ENCODE results near the gene TMEM86A. TPM values are rescaled to one million over a fixed set of nuclear protein-coding genes. Genes with fewer than 3 reads are reported as not detected.

TMEM86A gene
- total RNA-seq, 1 experiment from 2014 or later: 0.45 TPM

DNA sequence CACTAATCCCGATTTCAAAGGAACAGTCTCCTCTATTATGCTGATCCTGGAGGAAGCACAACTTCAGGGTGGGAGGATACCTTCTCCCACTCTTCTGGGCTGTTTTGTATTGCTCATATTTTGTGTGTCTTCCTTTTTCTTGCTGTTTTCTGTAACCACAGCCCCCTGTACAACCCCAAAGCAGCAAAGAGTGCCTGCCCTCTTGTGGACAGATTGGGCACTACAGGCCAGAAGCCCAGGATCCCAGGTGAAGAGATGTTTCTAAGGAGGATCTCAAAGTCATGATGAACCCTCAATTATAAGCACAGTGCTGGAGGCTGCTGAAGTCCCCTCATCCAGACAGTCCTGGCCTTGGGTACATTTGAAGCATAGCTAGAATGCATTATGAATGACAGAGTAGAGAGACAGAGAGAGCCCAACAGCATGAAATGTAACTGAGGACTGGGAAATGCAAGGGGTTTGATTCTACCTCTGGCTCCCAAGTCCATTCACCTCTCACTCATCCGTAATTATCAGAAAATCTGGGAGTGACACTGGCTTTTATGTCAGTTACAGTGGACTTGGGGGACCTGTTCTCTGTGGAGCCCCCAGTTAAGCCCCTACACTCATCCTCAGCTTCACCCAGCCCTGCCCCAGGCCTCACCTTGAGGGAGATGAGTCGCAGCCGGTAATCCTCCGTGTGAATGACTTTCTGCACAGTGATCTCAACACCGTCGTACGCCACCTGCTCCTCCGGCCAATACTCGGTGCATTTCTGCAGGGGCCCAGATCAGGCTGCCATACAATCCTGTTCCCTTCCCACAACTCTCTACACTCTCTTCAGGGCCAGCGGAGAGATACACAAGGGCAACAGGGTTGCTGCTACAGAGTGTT is 33.6 kb downstream of the TMEM86A start:
- no peaks in the 10 kb centered on the region for H3K9me2 ChIP-seq (replicated peaks; ENCODE audit: insufficient read depth, low read length)
- H3K4me3 ChIP-seq (ENCODE audit: low read length): no peak overlapping the region
- no peak overlapping the region for H2AFZ ChIP-seq (ENCODE audit: low read length)
- H4K20me1 ChIP-seq (ENCODE audit: insufficient read depth, low read depth, low read length): no peaks in the 10 kb centered on the region
- peaks cover 3% of the 10 kb centered on the region for H3K4me1 ChIP-seq (ENCODE audit: low read length)
- H3K27ac ChIP-seq (ENCODE audit: low read length): no peak overlapping the region
- no peaks in the 10 kb centered on the region for H3K36me3 ChIP-seq (ENCODE audit: insufficient read depth, low read length)
- no peak overlapping the region for H3K9ac ChIP-seq (ENCODE audit: low read length)
- no peaks in the 10 kb centered on the region for H3K27me3 ChIP-seq (ENCODE audit: low read length)
- DNase-seq: peak; percentile 82
- no peaks in the 10 kb centered on the region for H3K79me2 ChIP-seq (ENCODE audit: low read length)
- H3K4me2 ChIP-seq (ENCODE audit: low read depth, low read length, poor library complexity, severe bottlenecking): no peak overlapping the region
- no peaks in the 10 kb centered on the region for H3K9me3 ChIP-seq (ENCODE audit: low read length)

DNA sequence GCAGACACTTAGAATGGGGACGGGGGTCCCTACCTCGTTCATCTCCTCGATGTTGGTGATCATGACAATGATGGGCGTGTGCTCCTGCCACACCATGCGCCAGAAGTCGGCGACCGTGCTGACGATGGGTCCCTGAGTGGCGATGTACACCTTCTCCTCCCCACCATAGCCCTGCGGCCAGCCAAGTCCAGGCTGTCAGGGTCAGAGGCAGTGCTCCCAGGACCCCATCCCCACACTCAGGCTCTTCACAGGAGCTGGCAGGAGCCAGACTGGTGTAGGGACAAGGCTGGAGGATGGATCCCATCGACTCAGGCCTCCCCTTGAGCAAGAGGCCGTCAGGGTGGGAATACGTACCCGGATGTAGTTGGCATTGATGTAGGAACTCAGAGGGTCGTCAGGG is 34.6 kb downstream of the TMEM86A start:
- Histone ChIP-seq H4K20me1 (ENCODE audit: insufficient read depth, low read depth, low read length) (no peaks in the 10 kb centered on the region), H3K27ac (ENCODE audit: low read length) (no peak overlapping the region), H3K27me3 (ENCODE audit: low read length) (no peaks in the 10 kb centered on the region), H3K36me3 (ENCODE audit: insufficient read depth, low read length) (no peaks in the 10 kb centered on the region), H3K4me1 (ENCODE audit: low read length) (no peaks in the 10 kb centered on the region), H3K9me3 (ENCODE audit: low read length) (no peaks in the 10 kb centered on the region), H3K79me2 (ENCODE audit: low read length) (no peaks in the 10 kb centered on the region), H3K9me2 (replicated peaks; ENCODE audit: insufficient read depth, low read length) (no peaks in the 10 kb centered on the region), H2AFZ (ENCODE audit: low read length) (no peak overlapping the region), H3K9ac (ENCODE audit: low read length) (no peak overlapping the region), H3K4me3 (ENCODE audit: low read length) (no peak overlapping the region), H3K4me2 (ENCODE audit: low read depth, low read length, poor library complexity, severe bottlenecking) (no peak overlapping the region)
- no peak for DNase-seq

- no peaks in the 10 kb centered on the region for H3K27me3 ChIP-seq (ENCODE audit: low read length)
- H3K9ac ChIP-seq (ENCODE audit: low read length): no peak overlapping the region
- no peak overlapping the region for H3K4me3 ChIP-seq (ENCODE audit: low read length)
- H3K9me2 ChIP-seq (replicated peaks; ENCODE audit: insufficient read depth, low read length): no peaks in the 10 kb centered on the region
- no peaks in the 10 kb centered on the region for H3K79me2 ChIP-seq (ENCODE audit: low read length)
- H3K27ac ChIP-seq (ENCODE audit: low read length): no peak overlapping the region
- H3K9me3 ChIP-seq (ENCODE audit: low read length): no peaks in the 10 kb centered on the region
- H3K36me3 ChIP-seq (ENCODE audit: insufficient read depth, low read length): no peaks in the 10 kb centered on the region
- no peak for DNase-seq
- no peak overlapping the region for H2AFZ ChIP-seq (ENCODE audit: low read length)
- H3K4me1 ChIP-seq (ENCODE audit: low read length): no peaks in the 10 kb centered on the region
- H3K4me2 ChIP-seq (ENCODE audit: low read depth, low read length, poor library complexity, severe bottlenecking): no peak overlapping the region
- H4K20me1 ChIP-seq (ENCODE audit: insufficient read depth, low read depth, low read length): no peaks in the 10 kb centered on the region
Observed at GRCh38 chr11:18736590-18737148, 38.1 kb downstream of the TMEM86A start.

DNA sequence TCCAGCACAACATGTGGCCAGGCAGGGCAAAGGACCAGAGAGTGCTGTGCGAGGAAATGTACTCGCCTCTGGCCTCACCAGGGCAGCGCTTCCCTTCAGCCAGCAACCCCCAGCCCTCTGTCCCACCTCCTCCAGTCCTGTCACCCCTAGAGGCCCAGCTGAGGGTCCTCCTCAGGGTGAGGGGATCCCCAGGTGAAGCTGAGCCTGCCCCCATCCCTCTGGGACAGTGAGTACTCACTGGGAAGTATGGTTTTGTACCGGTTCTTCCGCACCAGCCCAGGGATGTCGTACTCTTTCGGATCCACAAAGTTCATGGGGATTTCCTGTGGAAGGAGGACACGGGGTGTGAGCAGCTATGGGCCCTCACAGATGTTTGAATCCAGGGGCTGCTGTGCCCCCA is 39.1 kb downstream of the TMEM86A start:
- Histone ChIP-seq H3K27me3 (ENCODE audit: low read length) (no peaks in the 10 kb centered on the region), H3K4me2 (ENCODE audit: low read depth, low read length, poor library complexity, severe bottlenecking) (no peak overlapping the region), H3K27ac (ENCODE audit: low read length) (no peak overlapping the region), H3K4me3 (ENCODE audit: low read length) (no peak overlapping the region), H3K9me3 (ENCODE audit: low read length) (no peaks in the 10 kb centered on the region), H3K9ac (ENCODE audit: low read length) (no peak overlapping the region), H3K79me2 (ENCODE audit: low read length) (no peaks in the 10 kb centered on the region), H3K4me1 (ENCODE audit: low read length) (no peaks in the 10 kb centered on the region), H4K20me1 (ENCODE audit: insufficient read depth, low read depth, low read length) (no peaks in the 10 kb centered on the region), H3K9me2 (replicated peaks; ENCODE audit: insufficient read depth, low read length) (no peaks in the 10 kb centered on the region), H3K36me3 (ENCODE audit: insufficient read depth, low read length) (no peaks in the 10 kb centered on the region), H2AFZ (ENCODE audit: low read length) (no peak overlapping the region)
- DNase-seq: no peak

DNA sequence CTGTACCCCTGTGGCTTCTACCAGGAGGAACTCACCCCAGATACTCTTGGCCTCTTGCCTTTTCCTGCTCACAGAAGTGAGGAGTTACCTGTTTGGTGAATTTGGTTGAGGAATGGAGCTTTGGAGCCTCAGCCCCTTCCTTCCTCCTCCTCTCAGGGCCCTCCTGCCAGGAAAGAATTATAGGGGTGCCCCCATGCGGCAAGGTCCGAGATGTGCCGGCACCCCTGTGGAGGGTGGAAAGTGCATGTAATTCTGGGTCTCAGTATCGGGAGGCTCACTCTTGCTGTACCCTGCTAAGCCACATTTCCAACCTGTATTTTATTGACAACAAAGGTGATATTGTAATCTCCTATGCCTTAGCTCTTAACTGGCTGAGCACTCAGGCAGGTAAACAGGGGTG is 41.1 kb downstream of the TMEM86A start:
- H3K4me3 ChIP-seq (ENCODE audit: low read length): no peak overlapping the region
- H2AFZ ChIP-seq (ENCODE audit: low read length): no peak overlapping the region
- no peak overlapping the region for H3K4me2 ChIP-seq (ENCODE audit: low read depth, low read length, poor library complexity, severe bottlenecking)
- H3K27ac ChIP-seq (ENCODE audit: low read length): no peak overlapping the region
- H3K9me3 ChIP-seq (ENCODE audit: low read length): no peaks in the 10 kb centered on the region
- no peaks in the 10 kb centered on the region for H3K36me3 ChIP-seq (ENCODE audit: insufficient read depth, low read length)
- H4K20me1 ChIP-seq (ENCODE audit: insufficient read depth, low read depth, low read length): no peaks in the 10 kb centered on the region
- H3K79me2 ChIP-seq (ENCODE audit: low read length): no peaks in the 10 kb centered on the region
- H3K4me1 ChIP-seq (ENCODE audit: low read length): no peaks in the 10 kb centered on the region
- H3K9ac ChIP-seq (ENCODE audit: low read length): no peak overlapping the region
- DNase-seq: peak; percentile 59
- H3K27me3 ChIP-seq (ENCODE audit: low read length): no peaks in the 10 kb centered on the region
- no peaks in the 10 kb centered on the region for H3K9me2 ChIP-seq (replicated peaks; ENCODE audit: insufficient read depth, low read length)

GRCh38 chr11:18741783-18742182 is 43.2 kb downstream of the TMEM86A start:
- H3K9me2 ChIP-seq (replicated peaks; ENCODE audit: insufficient read depth, low read length): no peaks in the 10 kb centered on the region
- H3K36me3 ChIP-seq (ENCODE audit: insufficient read depth, low read length): no peaks in the 10 kb centered on the region
- DNase-seq: no peak
- H3K27ac ChIP-seq (ENCODE audit: low read length): no peak overlapping the region
- no peaks in the 10 kb centered on the region for H3K9me3 ChIP-seq (ENCODE audit: low read length)
- no peak overlapping the region for H3K9ac ChIP-seq (ENCODE audit: low read length)
- H3K4me1 ChIP-seq (ENCODE audit: low read length): no peaks in the 10 kb centered on the region
- H3K27me3 ChIP-seq (ENCODE audit: low read length): no peaks in the 10 kb centered on the region
- no peak overlapping the region for H3K4me2 ChIP-seq (ENCODE audit: low read depth, low read length, poor library complexity, severe bottlenecking)
- H4K20me1 ChIP-seq (ENCODE audit: insufficient read depth, low read depth, low read length): no peaks in the 10 kb centered on the region
- no peaks in the 10 kb centered on the region for H3K79me2 ChIP-seq (ENCODE audit: low read length)
- no peak overlapping the region for H3K4me3 ChIP-seq (ENCODE audit: low read length)
- H2AFZ ChIP-seq (ENCODE audit: low read length): no peak overlapping the region

GRCh38 chr11:18743365-18743764 is 44.8 kb downstream of the TMEM86A start:
- H4K20me1 ChIP-seq (ENCODE audit: insufficient read depth, low read depth, low read length): no peaks in the 10 kb centered on the region
- DNase-seq: no peak
- H3K4me2 ChIP-seq (ENCODE audit: low read depth, low read length, poor library complexity, severe bottlenecking): no peak overlapping the region
- no peaks in the 10 kb centered on the region for H3K79me2 ChIP-seq (ENCODE audit: low read length)
- H3K27me3 ChIP-seq (ENCODE audit: low read length): no peaks in the 10 kb centered on the region
- no peak overlapping the region for H3K9ac ChIP-seq (ENCODE audit: low read length)
- no peaks in the 10 kb centered on the region for H3K9me2 ChIP-seq (replicated peaks; ENCODE audit: insufficient read depth, low read length)
- H3K4me1 ChIP-seq (ENCODE audit: low read length): no peaks in the 10 kb centered on the region
- no peaks in the 10 kb centered on the region for H3K36me3 ChIP-seq (ENCODE audit: insufficient read depth, low read length)
- no peak overlapping the region for H3K4me3 ChIP-seq (ENCODE audit: low read length)
- H3K9me3 ChIP-seq (ENCODE audit: low read length): no peaks in the 10 kb centered on the region
- no peak overlapping the region for H3K27ac ChIP-seq (ENCODE audit: low read length)
- no peak overlapping the region for H2AFZ ChIP-seq (ENCODE audit: low read length)

DNA sequence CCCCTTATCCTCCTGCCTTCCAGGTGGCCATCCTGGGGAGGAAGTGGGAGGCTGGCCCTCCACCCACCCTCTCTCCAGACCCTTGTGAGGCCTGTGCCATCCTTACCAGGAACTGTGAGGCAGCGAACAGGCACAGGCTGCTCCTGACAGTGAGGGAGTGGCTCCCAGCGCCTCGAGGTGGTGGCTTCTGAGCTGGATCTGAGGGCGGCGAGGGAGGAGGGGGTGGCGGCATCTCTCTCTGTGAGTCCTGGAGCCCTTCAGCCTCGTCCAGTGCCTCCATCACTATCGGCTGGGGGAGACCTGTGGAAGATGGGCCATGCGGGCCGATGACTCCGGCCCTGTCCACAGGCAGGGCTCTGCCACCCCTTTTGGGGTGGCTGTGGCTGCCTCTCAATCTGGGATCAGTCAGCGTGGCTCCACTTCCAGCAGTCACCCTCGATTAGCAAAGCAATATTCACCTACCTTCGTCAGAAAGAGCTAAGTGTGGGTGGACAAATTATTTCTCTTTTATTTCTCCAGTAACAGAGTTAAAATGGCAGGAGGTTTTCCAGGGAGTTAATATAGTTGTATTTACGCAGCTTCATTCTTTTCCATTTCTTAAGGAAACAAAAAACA is 45.4 kb downstream of the TMEM86A start:
- Histone ChIP-seq H3K9me3 (ENCODE audit: low read length) (no peaks in the 10 kb centered on the region), H3K9ac (ENCODE audit: low read length) (no peak overlapping the region), H2AFZ (ENCODE audit: low read length) (no peak overlapping the region), H3K4me2 (ENCODE audit: low read depth, low read length, poor library complexity, severe bottlenecking) (no peak overlapping the region), H3K9me2 (replicated peaks; ENCODE audit: insufficient read depth, low read length) (no peaks in the 10 kb centered on the region), H3K27me3 (ENCODE audit: low read length) (no peaks in the 10 kb centered on the region), H3K36me3 (ENCODE audit: insufficient read depth, low read length) (no peaks in the 10 kb centered on the region), H3K4me1 (ENCODE audit: low read length) (no peaks in the 10 kb centered on the region), H3K4me3 (ENCODE audit: low read length) (no peak overlapping the region), H3K27ac (ENCODE audit: low read length) (no peak overlapping the region), H3K79me2 (ENCODE audit: low read length) (no peaks in the 10 kb centered on the region), H4K20me1 (ENCODE audit: insufficient read depth, low read depth, low read length) (no peaks in the 10 kb centered on the region)
- DNase-seq: no peak

All from Karpas-422 (cell line).